GM19463 (cell line): ENCODE results near the gene OR51B2.

ENCODE experiments used
- ATAC-seq: cut with Tn5 transposase; IDR thresholded peaks from one replicate; pipeline ENCODE4 v1.9.1; 2021; ENCODE audit warnings: mild to moderate bottlenecking, moderate library complexity; ENCODE audit not compliant: unreplicated experiment

Gene OR51B2

DNA sequence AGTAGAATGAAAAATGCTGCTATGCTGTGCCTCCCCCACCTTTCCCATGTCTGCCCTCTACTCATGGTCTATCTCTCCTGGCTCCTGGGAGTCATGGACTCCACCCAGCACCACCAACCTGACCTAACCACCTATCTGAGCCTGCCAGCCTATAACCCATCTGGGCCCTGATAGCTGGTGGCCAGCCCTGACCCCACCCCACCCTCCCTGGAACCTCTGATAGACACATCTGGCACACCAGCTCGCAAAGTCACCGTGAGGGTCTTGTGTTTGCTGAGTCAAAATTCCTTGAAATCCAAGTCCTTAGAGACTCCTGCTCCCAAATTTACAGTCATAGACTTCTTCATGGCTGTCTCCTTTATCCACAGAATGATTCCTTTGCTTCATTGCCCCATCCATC lies 39.5 kb downstream of the OR51B2 start:
- no peak for ATAC-seq

DNA sequence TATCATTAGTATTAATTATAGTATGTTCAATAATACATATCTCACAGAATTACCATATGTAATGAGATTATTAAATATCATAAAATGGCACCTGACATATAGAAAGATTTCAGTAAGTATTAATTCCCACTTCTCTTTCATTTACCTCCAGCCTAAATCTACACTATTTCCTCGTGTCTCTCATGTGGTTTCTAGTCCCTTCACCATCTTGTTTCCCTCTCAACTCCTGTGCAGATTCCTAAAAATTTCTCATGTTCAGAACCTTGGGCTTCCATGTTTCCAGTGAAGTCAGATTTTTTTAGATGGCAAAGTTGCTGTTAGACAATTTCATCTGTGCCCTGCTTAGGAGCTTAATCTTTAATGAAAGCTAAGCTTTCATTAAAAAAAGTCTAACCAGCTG lies 40.2 kb downstream of the OR51B2 start:
- no peak for ATAC-seq

DNA sequence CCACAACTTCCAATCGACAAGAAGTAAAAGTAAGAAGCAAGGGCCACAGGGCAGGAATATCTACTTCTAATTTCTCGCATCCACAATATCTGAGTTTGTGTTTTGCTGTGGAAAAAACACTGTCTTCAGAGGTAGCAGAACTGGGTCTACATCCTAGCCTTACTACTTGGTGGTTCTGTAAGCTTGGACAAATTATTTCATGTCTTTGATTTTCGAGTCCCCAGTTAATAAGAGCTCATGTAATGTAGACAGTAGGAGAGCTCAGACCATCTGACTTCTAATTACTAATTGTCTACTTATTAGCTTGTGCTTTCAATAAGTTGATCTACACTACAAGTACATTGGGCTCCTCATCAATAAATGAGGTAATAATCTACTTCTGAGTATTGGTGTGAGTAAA lies 41.0 kb downstream of the OR51B2 start:
- ATAC-seq = no peak

DNA sequence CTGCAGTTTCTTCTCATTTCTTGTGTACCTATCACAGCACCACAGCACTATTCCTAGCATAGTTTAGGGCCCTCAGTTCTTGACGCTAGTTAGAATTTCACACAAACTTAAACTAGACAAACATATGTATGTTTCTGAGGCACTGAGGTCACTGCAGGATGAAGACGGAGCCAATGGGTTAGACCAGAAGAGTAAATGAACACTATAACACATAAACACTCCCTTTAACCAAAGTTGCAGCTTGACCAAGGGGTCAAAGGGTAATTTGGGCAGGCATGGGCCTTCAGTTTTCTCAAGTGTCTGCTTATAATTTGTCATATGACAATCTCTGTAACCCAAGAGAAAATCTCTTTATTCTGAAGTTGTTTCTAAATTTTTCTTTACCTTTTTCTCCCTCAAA lies 41.5 kb downstream of the OR51B2 start:
- no peak for ATAC-seq

DNA sequence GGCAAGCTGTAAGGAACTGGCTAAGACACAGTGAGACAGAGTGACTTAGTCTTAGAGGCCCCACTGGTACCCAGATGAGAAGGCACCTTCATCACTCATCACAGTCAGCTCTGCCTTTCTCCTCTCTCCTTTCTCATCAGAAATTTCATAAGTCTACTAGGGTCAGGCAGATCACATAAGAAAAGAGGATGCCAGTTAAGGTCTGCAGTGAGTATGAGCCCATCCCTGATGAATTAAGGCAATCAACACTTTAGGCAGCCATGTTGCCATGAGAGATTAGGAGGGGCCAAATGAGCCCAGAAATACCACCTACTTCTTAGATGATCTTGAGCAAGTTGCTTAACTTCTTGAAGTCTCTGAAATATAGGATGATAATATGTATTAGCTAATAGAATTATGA lies 42.5 kb downstream of the OR51B2 start:
- no peak for ATAC-seq

DNA sequence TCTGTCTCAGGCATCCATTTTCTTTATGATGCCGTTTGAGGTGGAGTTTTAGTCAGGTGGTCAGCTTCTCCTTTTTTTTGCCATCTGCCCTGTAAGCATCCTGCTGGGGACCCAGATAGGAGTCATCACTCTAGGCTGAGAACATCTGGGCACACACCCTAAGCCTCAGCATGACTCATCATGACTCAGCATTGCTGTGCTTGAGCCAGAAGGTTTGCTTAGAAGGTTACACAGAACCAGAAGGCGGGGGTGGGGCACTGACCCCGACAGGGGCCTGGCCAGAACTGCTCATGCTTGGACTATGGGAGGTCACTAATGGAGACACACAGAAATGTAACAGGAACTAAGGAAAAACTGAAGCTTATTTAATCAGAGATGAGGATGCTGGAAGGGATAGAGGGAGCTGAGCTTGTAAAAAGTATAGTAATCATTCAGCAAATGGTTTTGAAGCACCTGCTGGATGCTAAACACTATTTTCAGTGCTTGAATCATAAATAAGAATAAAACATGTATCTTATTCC lies 43.5 kb downstream of the OR51B2 start:
- ATAC-seq = peak; percentile 97

DNA sequence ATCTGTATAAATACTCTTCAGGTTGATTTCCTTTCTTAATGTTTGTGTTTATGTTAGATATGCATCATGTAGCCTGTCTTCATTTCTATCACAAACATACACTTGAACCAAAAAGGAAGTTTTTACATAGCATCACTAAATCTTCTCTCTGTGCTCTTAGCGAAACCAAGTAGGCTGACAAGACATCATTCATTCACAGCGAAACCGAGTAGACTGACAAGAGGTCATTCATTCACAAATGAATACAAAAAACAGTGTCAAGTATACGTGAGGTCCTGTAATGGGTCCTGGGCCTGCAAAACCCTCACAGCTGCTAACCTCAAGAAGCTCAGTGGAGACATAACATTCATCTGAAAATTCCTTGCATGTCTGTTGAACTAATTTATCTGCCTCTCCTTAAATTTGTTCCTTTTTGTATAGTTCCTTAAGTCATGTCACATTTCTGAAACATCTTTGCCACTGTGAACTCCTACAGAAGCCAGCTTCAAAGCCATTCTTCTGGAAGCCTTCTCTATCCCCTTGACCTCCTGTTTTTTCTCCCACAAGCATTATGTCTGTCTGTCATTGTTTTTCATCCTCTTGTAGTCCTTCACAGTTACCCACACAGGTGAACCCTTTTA lies 44.5 kb downstream of the OR51B2 start:
- no peak for ATAC-seq

DNA sequence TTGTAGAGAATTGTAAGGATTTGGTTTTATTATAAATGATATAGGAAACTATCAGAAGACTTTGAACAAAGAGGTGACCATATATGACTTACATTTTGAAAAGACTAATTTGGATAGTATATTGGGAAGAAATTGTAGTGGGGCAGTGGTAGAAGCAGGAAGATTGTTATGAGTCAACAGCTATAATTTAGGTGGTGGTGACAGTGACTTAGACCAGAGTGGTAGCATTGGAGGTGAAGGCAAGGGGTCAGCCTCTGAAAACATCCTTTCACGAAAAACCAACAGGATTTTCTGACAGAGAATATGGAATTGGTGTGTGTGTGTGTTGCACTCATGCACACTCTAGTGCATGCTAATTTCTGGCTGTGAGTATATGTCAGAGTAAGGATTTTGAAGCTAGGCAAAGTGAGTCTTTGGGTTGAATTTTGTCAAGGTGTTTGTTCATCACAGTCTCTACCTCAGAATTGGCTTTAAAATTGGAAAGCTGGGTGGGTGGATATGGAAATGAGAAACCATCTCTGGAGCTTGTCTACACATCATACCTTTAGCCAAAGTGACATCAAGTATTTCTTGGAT lies 46.2 kb downstream of the OR51B2 start:
- ATAC-seq = peak; percentile 43

DNA sequence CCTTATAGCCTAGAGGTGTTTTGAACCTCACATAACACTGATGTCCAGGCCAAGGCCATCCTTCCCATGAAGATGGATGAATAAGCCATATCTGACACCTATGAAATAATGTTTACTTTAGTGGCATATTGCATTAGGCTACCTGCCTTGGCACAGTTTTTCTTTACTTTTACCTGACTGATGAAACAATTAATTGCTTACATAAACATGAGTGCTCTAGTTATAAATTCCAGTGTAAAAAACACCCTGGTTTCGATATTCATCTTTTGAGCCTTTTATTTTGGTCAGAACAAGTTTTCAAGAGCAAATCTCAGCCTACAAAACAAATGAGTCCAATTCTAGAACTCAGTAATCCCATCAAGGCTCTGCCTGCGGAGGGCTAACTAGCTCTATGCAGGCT lies 47.4 kb downstream of the OR51B2 start:
- ATAC-seq = no peak

DNA sequence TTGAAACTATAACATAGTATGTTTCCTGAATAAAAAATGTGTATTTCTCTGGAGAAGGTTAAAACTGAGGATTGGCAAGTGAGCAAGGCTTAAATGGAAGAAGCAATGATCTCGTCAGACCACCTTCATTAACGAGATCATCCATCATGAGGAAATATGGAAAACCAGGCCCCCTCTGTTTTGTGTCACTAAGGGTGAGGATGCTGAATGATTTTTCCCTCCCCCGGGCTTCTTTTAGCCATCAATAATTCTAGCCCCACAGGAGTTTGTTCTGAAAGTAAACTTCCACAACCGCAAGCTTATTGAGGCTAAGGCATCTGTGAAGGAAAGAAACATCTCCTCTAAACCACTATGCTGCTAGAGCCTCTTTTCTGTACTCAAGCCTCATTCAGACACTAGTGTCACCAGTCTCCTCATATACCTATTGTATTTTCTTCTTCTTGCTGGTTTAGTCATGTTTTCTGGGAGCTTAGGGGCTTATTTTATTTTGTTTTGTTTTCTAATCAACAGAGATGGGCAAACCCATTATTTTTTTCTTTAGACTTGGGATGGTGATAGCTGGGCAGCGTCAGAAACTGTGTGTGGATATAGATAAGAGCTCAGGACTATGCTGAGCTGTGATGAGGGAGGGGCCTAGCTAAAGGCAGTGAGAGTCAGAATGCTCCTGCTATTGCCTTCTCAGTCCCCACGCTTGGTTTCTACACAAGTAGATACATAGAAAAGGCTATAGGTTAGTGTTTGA lies 48.6 kb downstream of the OR51B2 start:
- no peak for ATAC-seq

DNA sequence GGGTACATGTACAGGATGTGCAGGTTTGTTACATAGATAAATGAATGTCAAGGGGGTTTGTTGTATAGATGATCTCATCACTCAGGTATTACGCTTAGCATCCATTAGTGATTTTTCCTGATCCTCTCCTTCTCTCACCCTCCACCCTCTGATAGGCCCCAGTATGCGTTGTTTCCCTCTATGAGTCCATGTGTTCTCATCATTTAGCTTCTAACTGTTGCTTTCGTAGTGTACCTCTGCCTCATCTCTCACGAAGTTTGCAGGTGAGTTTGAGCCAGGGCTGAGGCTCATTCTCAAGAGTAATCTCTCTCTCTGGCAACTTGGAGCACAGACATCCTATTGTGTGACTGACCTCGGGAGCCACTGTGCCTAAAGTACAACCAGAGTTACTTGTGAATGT lies 49.7 kb downstream of the OR51B2 start:
- ATAC-seq = no peak
